Astrocyte (in vitro differentiated cells and primary cell): Measurements from ENCODE around the gene DCST1. TPM values are rescaled to one million over a fixed set of nuclear protein-coding genes. Genes with fewer than 3 reads are reported as not detected.

ENCODE experiments used
- DNase-seq: peaks from one replicate; pipeline ENCODE4 v3.0.0-alpha.2; 2010; ENCODE audit warnings: low read depth
- FAIRE-seq: peaks from 2 replicates; lab custom pipeline; 2011; peaks lifted over from hg19 to GRCh38; lab: Jason Lieb, UNC
- H2AFZ ChIP-seq: 2 replicates; pipeline ENCODE4 v1.6.0; 2012; ENCODE audit warnings: low read depth, low read length, inconsistent platforms
- H3K27ac ChIP-seq: 2 replicates; pipeline ENCODE4 v1.5.1; 2011; ENCODE audit warnings: low read depth, low read length, inconsistent platforms
- H3K27me3 ChIP-seq: 2 replicates; pipeline ENCODE4 v1.6.0; 2011; ENCODE audit warnings: low read length, inconsistent platforms; ENCODE audit not compliant: insufficient read depth
- H3K36me3 ChIP-seq: 2 replicates; pipeline ENCODE4 v1.5.1; 2011; ENCODE audit warnings: low read length, inconsistent platforms; ENCODE audit not compliant: insufficient read depth
- H3K4me1 ChIP-seq: 2 replicates; pipeline ENCODE4 v1.5.1; 2011; ENCODE audit warnings: low read length, inconsistent platforms; ENCODE audit not compliant: insufficient read depth
- H3K4me2 ChIP-seq: 2 replicates; pipeline ENCODE4 v1.6.0; 2012; ENCODE audit warnings: low read length, inconsistent platforms
- H3K4me3 ChIP-seq: 2 replicates; pipeline ENCODE4 v1.5.1; 2011; ENCODE audit warnings: low read depth, mild to moderate bottlenecking, low read length, inconsistent platforms; ENCODE audit not compliant: insufficient read depth
- H3K79me2 ChIP-seq: 2 replicates; pipeline ENCODE4 v1.6.0; 2012; ENCODE audit warnings: mild to moderate bottlenecking, low read length, inconsistent platforms; ENCODE audit not compliant: insufficient read depth
- H3K9ac ChIP-seq: 2 replicates; pipeline ENCODE4 v1.6.0; 2012; ENCODE audit warnings: mild to moderate bottlenecking, low read length, inconsistent platforms
- H3K9me3 ChIP-seq: 2 replicates; pipeline ENCODE4 v1.5.1; 2012; ENCODE audit warnings: low read depth, mild to moderate bottlenecking, low read length, inconsistent platforms; ENCODE audit not compliant: insufficient read depth
- H4K20me1 ChIP-seq: 2 replicates; pipeline ENCODE4 v1.6.0; 2012; ENCODE audit warnings: low read length, inconsistent platforms; ENCODE audit not compliant: insufficient read depth
- H3K27ac Mint-ChIP-seq: one replicate; pipeline ENCODE4 v1.8.0; 2021; ENCODE audit warnings: mild to moderate bottlenecking, mixed read lengths; ENCODE audit not compliant: unreplicated experiment
- H3K27me3 Mint-ChIP-seq: one replicate; pipeline ENCODE4 v1.8.0; 2021; ENCODE audit warnings: low read depth, mixed read lengths; ENCODE audit not compliant: unreplicated experiment
- H3K36me3 Mint-ChIP-seq: one replicate; pipeline ENCODE4 v1.8.0; 2021; ENCODE audit warnings: low read depth, mixed read lengths; ENCODE audit not compliant: unreplicated experiment
- H3K4me1 Mint-ChIP-seq: one replicate; pipeline ENCODE4 v1.8.0; 2021; ENCODE audit warnings: low read depth, mixed read lengths; ENCODE audit not compliant: unreplicated experiment
- H3K4me3 Mint-ChIP-seq: one replicate; pipeline ENCODE4 v1.8.0; 2021; ENCODE audit warnings: mild to moderate bottlenecking, moderate library complexity, mixed read lengths; ENCODE audit not compliant: unreplicated experiment
- H3K9me3 Mint-ChIP-seq: one replicate; pipeline ENCODE4 v1.8.0; 2021; ENCODE audit warnings: mild to moderate bottlenecking, mixed read lengths; ENCODE audit not compliant: unreplicated experiment
- CTCF ChIP-seq: IDR thresholded peaks from 2 replicates; pipeline ENCODE4 v1.5.1; 2011; ENCODE audit warnings: low read depth, mild to moderate bottlenecking, inconsistent platforms, low read length, moderate library complexity; ENCODE audit not compliant: insufficient read depth
- EZH2 ChIP-seq: IDR thresholded peaks from 2 replicates; pipeline ENCODE4 v1.6.1; 2012; ENCODE audit warnings: mild to moderate bottlenecking, low read length, inconsistent platforms; ENCODE audit not compliant: insufficient read depth
- total RNA-seq: library from RNA; stranded (reverse); gene quantifications from 2 replicates; pipeline ENCODE4 v1.2.1, GENCODE V29; 2021

DCST1 gene
- total RNA-seq, 1 donor from 2014 or later, result not detected

DNA sequence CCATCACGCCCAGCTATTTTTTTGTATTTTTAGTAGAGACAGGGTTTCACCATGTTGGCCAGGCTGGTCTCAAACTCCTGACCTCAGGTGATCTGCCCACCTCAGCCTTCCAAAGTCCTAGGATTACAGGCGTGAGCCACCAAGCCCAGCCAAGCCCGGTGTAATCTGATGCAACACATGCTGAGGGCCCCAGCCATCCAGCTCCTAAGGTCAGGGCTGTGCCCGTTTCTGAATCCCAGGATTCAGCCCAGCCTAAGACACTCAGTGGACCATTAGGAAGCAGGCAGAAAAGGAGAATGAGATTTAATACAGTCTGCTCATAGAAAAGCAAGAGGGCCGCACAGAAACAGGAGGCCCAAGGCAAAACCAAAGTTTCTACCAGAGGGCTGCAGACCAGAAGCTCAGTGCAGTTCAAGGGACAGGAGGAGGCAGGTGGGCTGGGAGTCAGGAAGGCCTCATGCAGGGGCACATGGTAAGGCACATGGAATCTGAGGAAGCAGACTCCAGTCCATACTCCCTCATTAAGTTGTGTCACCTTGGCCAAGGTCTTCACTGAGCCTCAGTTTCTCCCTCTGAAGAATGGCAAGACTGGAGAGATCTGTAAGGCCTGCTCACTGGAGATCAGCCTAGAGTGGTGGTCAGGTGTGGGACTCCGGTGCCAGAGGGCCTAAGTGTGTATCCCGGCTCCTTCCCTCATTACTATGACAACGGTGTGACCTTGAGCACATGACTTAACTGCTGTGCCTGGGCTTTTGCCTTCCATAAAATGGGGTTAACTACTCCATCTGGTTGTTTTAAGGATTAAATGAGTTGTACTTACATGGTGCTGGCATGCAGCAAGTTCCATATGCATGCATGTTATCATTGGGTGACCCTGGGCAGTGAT is 15.1 kb downstream of the DCST1 start:
- no peak overlapping the region for H3K27ac Mint-ChIP-seq
- Histone ChIP-seq H3K36me3 (no peaks in the 10 kb centered on the region), H3K4me2 (no peak overlapping the region), H2AFZ (no peak overlapping the region), H3K27me3 (no peaks in the 10 kb centered on the region), H3K27ac (no peak overlapping the region), H4K20me1 (peaks cover 9% of the 10 kb centered on the region), H3K9me3 (no peaks in the 10 kb centered on the region), H3K79me2 (no peaks in the 10 kb centered on the region), H3K4me3 (no peak overlapping the region), H3K9ac (no peak overlapping the region), H3K4me1 (peaks cover 37% of the 10 kb centered on the region)
- FAIRE-seq, result no peak
- peaks cover 31% of the 10 kb centered on the region for H3K4me1 Mint-ChIP-seq
- no peaks in the 10 kb centered on the region for H3K9me3 Mint-ChIP-seq
- no peak for TF ChIP-seq EZH2
- TF ChIP-seq CTCF, result no peak
- no peak overlapping the region for H3K4me3 Mint-ChIP-seq
- H3K36me3 Mint-ChIP-seq, result no peaks in the 10 kb centered on the region
- no peaks in the 10 kb centered on the region for H3K27me3 Mint-ChIP-seq
- DNase-seq, result no peak

GRCh38 chr1:155049651-155050559 is 16.3 kb downstream of the DCST1 start:
- peak overlapping the region; percentile 98 for H2AFZ ChIP-seq
- H3K4me1 ChIP-seq, result peaks cover 32% of the 10 kb centered on the region
- H3K27ac Mint-ChIP-seq, result peak overlapping the region; percentile 91
- no peaks in the 10 kb centered on the region for H3K9me3 ChIP-seq
- no peak for TF ChIP-seq EZH2
- TF ChIP-seq CTCF, result no peak
- H4K20me1 ChIP-seq, result peaks cover 9% of the 10 kb centered on the region
- peak overlapping the region; percentile 93 for H3K4me2 ChIP-seq
- peaks cover 25% of the 10 kb centered on the region for H3K4me1 Mint-ChIP-seq
- no peaks in the 10 kb centered on the region for H3K27me3 Mint-ChIP-seq
- H3K36me3 ChIP-seq, result no peaks in the 10 kb centered on the region
- peak overlapping the region; percentile 74 for H3K9ac ChIP-seq
- H3K27me3 ChIP-seq, result no peaks in the 10 kb centered on the region
- H3K79me2 ChIP-seq, result no peaks in the 10 kb centered on the region
- FAIRE-seq (no peak), DNase-seq (peak; percentile 31)
- no peaks in the 10 kb centered on the region for H3K9me3 Mint-ChIP-seq
- H3K36me3 Mint-ChIP-seq, result no peaks in the 10 kb centered on the region
- H3K4me3 ChIP-seq, result peak overlapping the region; percentile 64
- peak overlapping the region; percentile 5 for H3K27ac ChIP-seq
- H3K4me3 Mint-ChIP-seq, result peak overlapping the region; percentile 88
